Neural crest cell (in vitro differentiated cells): Measurements from ENCODE around the gene ARMH2. TPM values are rescaled to one million over a fixed set of nuclear protein-coding genes. Genes with fewer than 3 reads are reported as not detected.

Experiments used
- DNase-seq: peaks from one replicate; pipeline ENCODE4 v3.0.0; 2021; ENCODE audit warnings: low read depth, mixed read lengths, low spot score
- H3K27ac Mint-ChIP-seq: one replicate; pipeline ENCODE4 v1.8.0; 2021; ENCODE audit warnings: mild to moderate bottlenecking, mixed read lengths; ENCODE audit not compliant: unreplicated experiment
- H3K27me3 Mint-ChIP-seq: 2 replicates; pipeline ENCODE4 v1.8.0; 2021; ENCODE audit warnings: low read depth, mild to moderate bottlenecking, mixed read lengths
- H3K36me3 Mint-ChIP-seq: 2 replicates; pipeline ENCODE4 v1.8.0; 2021; ENCODE audit warnings: low read depth, mild to moderate bottlenecking, mixed read lengths
- H3K4me1 Mint-ChIP-seq: 2 replicates; pipeline ENCODE4 v1.8.0; 2021; ENCODE audit warnings: mixed read lengths
- H3K4me3 Mint-ChIP-seq: one replicate; pipeline ENCODE4 v1.8.0; 2021; ENCODE audit warnings: mild to moderate bottlenecking, mixed read lengths
- H3K9me3 Mint-ChIP-seq: 2 replicates; pipeline ENCODE4 v1.8.0; 2021; ENCODE audit warnings: mixed read lengths
- CTCF ChIP-seq: fragments of 200-600 bp; sonication (generic); conservative IDR thresholded peaks from 2 replicates; pipeline ENCODE4 v1.5.0; 2021; ENCODE audit warnings: antibody characterized with exemption, mild to moderate bottlenecking
- total RNA-seq: library from RNA; stranded (reverse); gene quantifications from 2 replicates; pipeline ENCODE4 v1.2.1, GENCODE V29; 2021

Gene ARMH2
- total RNA-seq, 1 donor from 2014 or later: not detected

GRCh38 chr6:24763578-24763977, 35.1 kb downstream of the ARMH2 start:
- Mint-ChIP-seq H3K27me3 (no peaks in the 10 kb centered on the region), H3K9me3 (no peaks in the 10 kb centered on the region), H3K4me1 (no peaks in the 10 kb centered on the region), H3K4me3 (no peak overlapping the region), H3K36me3 (no peaks in the 10 kb centered on the region), H3K27ac (no peak overlapping the region)
- DNase-seq: no peak
- TF ChIP-seq CTCF: no peak

GRCh38 chr6:24761851-24762250, 36.9 kb downstream of the ARMH2 start:
- no peak for TF ChIP-seq CTCF
- H3K27ac Mint-ChIP-seq: no peak overlapping the region
- H3K9me3 Mint-ChIP-seq: no peaks in the 10 kb centered on the region
- H3K4me1 Mint-ChIP-seq: peaks cover 3% of the 10 kb centered on the region
- H3K36me3 Mint-ChIP-seq: no peaks in the 10 kb centered on the region
- H3K4me3 Mint-ChIP-seq: no peak overlapping the region
- H3K27me3 Mint-ChIP-seq: no peaks in the 10 kb centered on the region
- DNase-seq: no peak

GRCh38 chr6:24761193-24761835, 37.4 kb downstream of the ARMH2 start:
- no peak overlapping the region for H3K27ac Mint-ChIP-seq
- H3K36me3 Mint-ChIP-seq: no peaks in the 10 kb centered on the region
- peaks cover 3% of the 10 kb centered on the region for H3K4me1 Mint-ChIP-seq
- DNase-seq: no peak
- no peak overlapping the region for H3K4me3 Mint-ChIP-seq
- no peak for TF ChIP-seq CTCF
- H3K9me3 Mint-ChIP-seq: no peaks in the 10 kb centered on the region
- no peaks in the 10 kb centered on the region for H3K27me3 Mint-ChIP-seq

- no peak for TF ChIP-seq CTCF
- H3K4me3 Mint-ChIP-seq: no peak overlapping the region
- no peak for DNase-seq
- H3K27me3 Mint-ChIP-seq: no peaks in the 10 kb centered on the region
- no peak overlapping the region for H3K27ac Mint-ChIP-seq
- H3K9me3 Mint-ChIP-seq: no peaks in the 10 kb centered on the region
- no peaks in the 10 kb centered on the region for H3K36me3 Mint-ChIP-seq
- H3K4me1 Mint-ChIP-seq: peaks cover 3% of the 10 kb centered on the region
Measured at GRCh38 chr6:24760210-24760609, 38.5 kb downstream of the ARMH2 start.

GRCh38 chr6:24759718-24760117, 39.0 kb downstream of the ARMH2 start:
- Mint-ChIP-seq H3K9me3 (no peaks in the 10 kb centered on the region), H3K27ac (no peak overlapping the region), H3K27me3 (no peaks in the 10 kb centered on the region), H3K36me3 (no peaks in the 10 kb centered on the region), H3K4me1 (peaks cover 3% of the 10 kb centered on the region), H3K4me3 (no peak overlapping the region)
- no peak for TF ChIP-seq CTCF
- no peak for DNase-seq
